Islet of Langerhans (tissue), 1 donor: ENCODE results near the gene STOM.
A peak's percentile ranks its signal among the peaks of the same experiment; 100 is the strongest.

Experiments
- FAIRE-seq: peaks from one replicate; lab custom pipeline; 2011; peaks lifted over from hg19 to GRCh38; lab: Jason Lieb, UNC

STOM gene

GRCh38 chr9:121348221-121348620 lies 21.8 kb downstream of the STOM start:
- no peak for FAIRE-seq

- FAIRE-seq: no peak
Observed at GRCh38 chr9:121345070-121345469, 25.0 kb downstream of the STOM start.

- FAIRE-seq: no peak
Observed at GRCh38 chr9:121344184-121344583, 25.9 kb downstream of the STOM start.

- no peak for FAIRE-seq
Observed at GRCh38 chr9:121340676-121341392, 29.2 kb downstream of the STOM start.

- no peak for FAIRE-seq
Observed at GRCh38 chr9:121339437-121339836, 30.6 kb downstream of the STOM start.

- FAIRE-seq: no peak
Observed at GRCh38 chr9:121336665-121337064, 33.4 kb downstream of the STOM start.

GRCh38 chr9:121333950-121334773 lies 35.9 kb downstream of the STOM start:
- no peak for FAIRE-seq

- no peak for FAIRE-seq
Observed at GRCh38 chr9:121331992-121332685, 37.9 kb downstream of the STOM start.

- no peak for FAIRE-seq
Observed at GRCh38 chr9:121331549-121331948, 38.5 kb downstream of the STOM start.

- FAIRE-seq: no peak
Observed at GRCh38 chr9:121328876-121329681, 41.0 kb downstream of the STOM start.

- FAIRE-seq: no peak
Observed at GRCh38 chr9:121328476-121328875, 41.6 kb downstream of the STOM start.

GRCh38 chr9:121326901-121327613 lies 43.0 kb downstream of the STOM start:
- FAIRE-seq: no peak

- no peak for FAIRE-seq
Observed at GRCh38 chr9:121326130-121326838, 43.8 kb downstream of the STOM start.

GRCh38 chr9:121325387-121325786 lies 44.7 kb downstream of the STOM start:
- FAIRE-seq: no peak

GRCh38 chr9:121324755-121325154 lies 45.3 kb downstream of the STOM start:
- FAIRE-seq: no peak

GRCh38 chr9:121324316-121324715 lies 45.7 kb downstream of the STOM start:
- no peak for FAIRE-seq

- FAIRE-seq: no peak
Observed at GRCh38 chr9:121323449-121324151, 46.5 kb downstream of the STOM start.

- no peak for FAIRE-seq
Observed at GRCh38 chr9:121322737-121323448, 47.2 kb downstream of the STOM start.

GRCh38 chr9:121322037-121322736 lies 47.9 kb downstream of the STOM start:
- FAIRE-seq: peak; percentile 13
